Neural progenitor cell (in vitro differentiated cells): ENCODE results near the gene ARHGAP23.

Experiments used
- CTCF ChIP-seq: fragments of 200-600 bp; sonication (generic); IDR thresholded peaks from 2 replicates; pipeline ENCODE4 v1.5.1; 2017; ENCODE audit warnings: antibody characterized with exemption, mild to moderate bottlenecking
- EZH2 ChIP-seq: fragments of 200-600 bp; sonication (generic); IDR thresholded peaks from 2 replicates; pipeline ENCODE4 v1.6.1; 2017; ENCODE audit warnings: antibody characterized with exemption, mild to moderate bottlenecking, moderate library complexity
- EZH2phosphoT487 ChIP-seq: fragments of 200-600 bp; sonication (generic); IDR thresholded peaks from 2 replicates; pipeline ENCODE4 v1.6.1; 2017; ENCODE audit warnings: antibody characterized with exemption

- no peak for TF ChIP-seq CTCF
- no peak for TF ChIP-seq EZH2
- no peak for TF ChIP-seq EZH2phosphoT487
Observed at GRCh38 chr17:38405654-38406053, 22.6 kb upstream of the ARHGAP23 start.
